GM23338 (cell line): ENCODE measurements around the gene PRR29.

Experiments used
- CREB1 ChIP-seq: fragments of 250-450 bp; sonication (Bioruptor Pico); IDR thresholded peaks from 2 replicates; pipeline ENCODE4 v1.5.0; 2020; ENCODE audit warnings: low read depth, mild to moderate bottlenecking, moderate library complexity
- EZH2 ChIP-seq: fragments of 200-600 bp; sonication (generic); IDR thresholded peaks from one replicate; pipeline ENCODE4 v1.8.0; 2017; ENCODE audit warnings: antibody characterized with exemption, mild to moderate bottlenecking, low read depth; ENCODE audit not compliant: unreplicated experiment
- EZH2phosphoT487 ChIP-seq: fragments of 200-600 bp; sonication (generic); IDR thresholded peaks from one replicate; pipeline ENCODE4 v1.8.1; 2018; ENCODE audit warnings: antibody characterized with exemption; ENCODE audit not compliant: unreplicated experiment
- NANOG ChIP-seq: IDR thresholded peaks from 2 replicates; pipeline ENCODE4 v1.6.1; 2016; ENCODE audit warnings: antibody characterized with exemption, borderline replicate concordance
- POLR2AphosphoS5 ChIP-seq: IDR thresholded peaks from 2 replicates; pipeline ENCODE4 v1.6.1; 2016; ENCODE audit warnings: antibody characterized with exemption, low read depth
- STAT1 ChIP-seq: IDR thresholded peaks from one replicate; pipeline ENCODE4 v1.6.1; 2016; ENCODE audit warnings: antibody characterized with exemption; ENCODE audit not compliant: unreplicated experiment
- ZNF114 ChIP-seq: fragments of 250-450 bp; sonication (Bioruptor Pico); IDR thresholded peaks from 2 replicates; pipeline ENCODE4 v1.5.0; 2020; ENCODE audit warnings: mild to moderate bottlenecking, moderate library complexity
- ZNF331 ChIP-seq: fragments of 250-450 bp; sonication (Bioruptor Pico); IDR thresholded peaks from 2 replicates; pipeline ENCODE4 v1.5.0; 2020; ENCODE audit warnings: low read depth, mild to moderate bottlenecking, moderate library complexity
- TF ChIP-seq, protein P1 (sequence below), 2 experiments: fragments of 200-600 bp in 1 of 2; sonication (generic) in 1 of 2; conservative IDR thresholded peaks; 2 replicates each; pipeline versions ENCODE4 v1.5.1 to v1.6.1; 2016 to 2017; ENCODE audit warnings: antibody characterized with exemption in 2 of 2, low read depth in 2 of 2, mild to moderate bottlenecking in 2 of 2, moderate library complexity in 1 of 2
- TF ChIP-seq, protein P2 (sequence below): IDR thresholded peaks from one replicate; pipeline ENCODE4 v1.6.1; 2018; ENCODE audit warnings: antibody characterized with exemption; ENCODE audit not compliant: unreplicated experiment

DNA sequence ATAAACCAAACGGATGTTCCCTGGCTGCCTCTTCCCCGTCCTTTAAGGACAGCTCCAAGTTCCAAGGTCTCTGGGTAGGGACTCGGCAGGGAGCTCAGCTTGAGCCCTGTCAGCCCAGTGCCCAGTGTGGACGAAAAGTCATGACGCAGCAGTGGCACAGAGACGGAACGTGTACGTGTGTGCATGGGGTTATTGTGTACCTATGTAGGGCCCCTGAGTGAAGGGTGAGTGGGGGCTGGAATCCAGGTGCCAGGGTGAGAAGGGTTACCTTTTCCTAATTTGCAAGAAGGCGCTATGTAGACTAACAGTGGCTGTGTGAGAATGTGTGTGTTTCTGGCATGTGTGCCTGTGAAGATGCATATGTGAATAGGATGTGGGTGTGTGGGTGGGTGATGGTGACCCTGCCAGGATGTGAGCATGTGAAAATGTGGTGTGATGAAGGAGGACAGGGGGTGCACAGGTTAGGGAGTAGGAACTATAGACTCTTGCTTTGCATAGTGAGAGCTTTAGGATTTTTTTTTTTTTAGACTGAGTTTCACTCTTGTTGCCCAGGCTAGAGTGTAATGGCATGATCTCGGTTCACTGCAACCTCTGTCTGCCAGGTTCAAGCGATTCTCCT lies 31.4 kb upstream of the PRR29 start:
- no peak for TF ChIP-seq EZH2
- TF ChIP-seq POLR2AphosphoS5: no peak
- no peak for TF ChIP-seq STAT1
- TF ChIP-seq, protein P1, sequence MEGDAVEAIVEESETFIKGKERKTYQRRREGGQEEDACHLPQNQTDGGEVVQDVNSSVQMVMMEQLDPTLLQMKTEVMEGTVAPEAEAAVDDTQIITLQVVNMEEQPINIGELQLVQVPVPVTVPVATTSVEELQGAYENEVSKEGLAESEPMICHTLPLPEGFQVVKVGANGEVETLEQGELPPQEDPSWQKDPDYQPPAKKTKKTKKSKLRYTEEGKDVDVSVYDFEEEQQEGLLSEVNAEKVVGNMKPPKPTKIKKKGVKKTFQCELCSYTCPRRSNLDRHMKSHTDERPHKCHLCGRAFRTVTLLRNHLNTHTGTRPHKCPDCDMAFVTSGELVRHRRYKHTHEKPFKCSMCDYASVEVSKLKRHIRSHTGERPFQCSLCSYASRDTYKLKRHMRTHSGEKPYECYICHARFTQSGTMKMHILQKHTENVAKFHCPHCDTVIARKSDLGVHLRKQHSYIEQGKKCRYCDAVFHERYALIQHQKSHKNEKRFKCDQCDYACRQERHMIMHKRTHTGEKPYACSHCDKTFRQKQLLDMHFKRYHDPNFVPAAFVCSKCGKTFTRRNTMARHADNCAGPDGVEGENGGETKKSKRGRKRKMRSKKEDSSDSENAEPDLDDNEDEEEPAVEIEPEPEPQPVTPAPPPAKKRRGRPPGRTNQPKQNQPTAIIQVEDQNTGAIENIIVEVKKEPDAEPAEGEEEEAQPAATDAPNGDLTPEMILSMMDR (conservative IDR thresholded peaks at IDR 0.05; ENCODE audit: low read depth in 2 of 2): no peak
- TF ChIP-seq EZH2phosphoT487: no peak
- no peak for TF ChIP-seq ZNF331 (CRISPR knock-in tag)
- no peak for TF ChIP-seq CREB1
- TF ChIP-seq ZNF114 (CRISPR knock-in tag): no peak
- TF ChIP-seq, protein P2, sequence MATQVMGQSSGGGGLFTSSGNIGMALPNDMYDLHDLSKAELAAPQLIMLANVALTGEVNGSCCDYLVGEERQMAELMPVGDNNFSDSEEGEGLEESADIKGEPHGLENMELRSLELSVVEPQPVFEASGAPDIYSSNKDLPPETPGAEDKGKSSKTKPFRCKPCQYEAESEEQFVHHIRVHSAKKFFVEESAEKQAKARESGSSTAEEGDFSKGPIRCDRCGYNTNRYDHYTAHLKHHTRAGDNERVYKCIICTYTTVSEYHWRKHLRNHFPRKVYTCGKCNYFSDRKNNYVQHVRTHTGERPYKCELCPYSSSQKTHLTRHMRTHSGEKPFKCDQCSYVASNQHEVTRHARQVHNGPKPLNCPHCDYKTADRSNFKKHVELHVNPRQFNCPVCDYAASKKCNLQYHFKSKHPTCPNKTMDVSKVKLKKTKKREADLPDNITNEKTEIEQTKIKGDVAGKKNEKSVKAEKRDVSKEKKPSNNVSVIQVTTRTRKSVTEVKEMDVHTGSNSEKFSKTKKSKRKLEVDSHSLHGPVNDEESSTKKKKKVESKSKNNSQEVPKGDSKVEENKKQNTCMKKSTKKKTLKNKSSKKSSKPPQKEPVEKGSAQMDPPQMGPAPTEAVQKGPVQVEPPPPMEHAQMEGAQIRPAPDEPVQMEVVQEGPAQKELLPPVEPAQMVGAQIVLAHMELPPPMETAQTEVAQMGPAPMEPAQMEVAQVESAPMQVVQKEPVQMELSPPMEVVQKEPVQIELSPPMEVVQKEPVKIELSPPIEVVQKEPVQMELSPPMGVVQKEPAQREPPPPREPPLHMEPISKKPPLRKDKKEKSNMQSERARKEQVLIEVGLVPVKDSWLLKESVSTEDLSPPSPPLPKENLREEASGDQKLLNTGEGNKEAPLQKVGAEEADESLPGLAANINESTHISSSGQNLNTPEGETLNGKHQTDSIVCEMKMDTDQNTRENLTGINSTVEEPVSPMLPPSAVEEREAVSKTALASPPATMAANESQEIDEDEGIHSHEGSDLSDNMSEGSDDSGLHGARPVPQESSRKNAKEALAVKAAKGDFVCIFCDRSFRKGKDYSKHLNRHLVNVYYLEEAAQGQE: no peak
- no peak for TF ChIP-seq NANOG
